H9 (cell line): ENCODE data around the gene MRPS34. TPM values are rescaled to one million over a fixed set of nuclear protein-coding genes. Genes with fewer than 3 reads are reported as not detected.
A peak's percentile ranks its signal among the peaks of the same experiment; 100 is the strongest.

Experiments used
- DNase-seq: peaks from one replicate; pipeline ENCODE4 v3.0.0-alpha.2; 2017
- H2AFZ ChIP-seq: one replicate; pipeline ENCODE4 v1.6.1; 2013; ENCODE audit warnings: mild to moderate bottlenecking, low read length, control low read depth, moderate library complexity
- H2AK5ac ChIP-seq: 2 replicates; pipeline ENCODE4 v1.6.1; 2013; ENCODE audit warnings: low read length, control low read depth, mixed read lengths; ENCODE audit not compliant: insufficient read length
- H2BK120ac ChIP-seq: one replicate; pipeline ENCODE4 v1.6.1; 2013; ENCODE audit warnings: low read depth, mild to moderate bottlenecking, low read length, control low read depth, inconsistent platforms; ENCODE audit not compliant: poor library complexity, severe bottlenecking
- H2BK12ac ChIP-seq: 2 replicates; pipeline ENCODE4 v1.6.1; 2013; ENCODE audit warnings: low read length, control low read depth, mixed read lengths, low read depth; ENCODE audit not compliant: insufficient read length
- H2BK15ac ChIP-seq: 2 replicates; pipeline ENCODE4 v1.6.1; 2013; ENCODE audit warnings: low read depth, low read length, control low read depth
- H2BK20ac ChIP-seq: one replicate; pipeline ENCODE4 v1.6.1; 2013; ENCODE audit warnings: low read depth, mild to moderate bottlenecking, low read length, control low read depth, inconsistent platforms; ENCODE audit not compliant: poor library complexity, severe bottlenecking
- H2BK5ac ChIP-seq: 2 replicates; pipeline ENCODE4 v1.6.1; 2013; ENCODE audit warnings: low read length, control low read depth, mixed read lengths; ENCODE audit not compliant: insufficient read length
- H3K14ac ChIP-seq: 2 replicates; pipeline ENCODE4 v1.6.1; 2013; ENCODE audit warnings: low read length, control low read depth; ENCODE audit not compliant: insufficient read depth
- H3K18ac ChIP-seq: 2 replicates; pipeline ENCODE4 v1.6.1; 2013; ENCODE audit warnings: low read depth, mild to moderate bottlenecking, mixed read lengths, low read length, control low read depth; ENCODE audit not compliant: insufficient read length
- H3K23ac ChIP-seq: 2 replicates; pipeline ENCODE4 v1.6.1; 2013; ENCODE audit warnings: low read length, control low read depth, mixed read lengths, low read depth; ENCODE audit not compliant: insufficient read length
- H3K23me2 ChIP-seq: 2 replicates; pipeline ENCODE4 v1.6.1; 2013; ENCODE audit warnings: low read depth, mild to moderate bottlenecking, mixed read lengths, low read length, control low read depth; ENCODE audit not compliant: insufficient read length, poor library complexity, severe bottlenecking
- H3K27ac ChIP-seq: 2 replicates; pipeline ENCODE4 v1.5.1; 2013; ENCODE audit warnings: low read length, control low read depth, mixed read lengths, low read depth; ENCODE audit not compliant: insufficient read length
- H3K27me3 ChIP-seq: 2 replicates; pipeline ENCODE4 v1.6.1; 2013; ENCODE audit warnings: low read length, control low read depth, inconsistent platforms; ENCODE audit not compliant: insufficient read depth
- H3K4ac ChIP-seq: 2 replicates; pipeline ENCODE4 v1.6.1; 2013; ENCODE audit warnings: low read depth, mild to moderate bottlenecking, control low read depth, inconsistent platforms, low read length, moderate library complexity
- H3K4me1 ChIP-seq: 2 replicates; pipeline ENCODE4 v1.6.1; 2013; ENCODE audit warnings: low read length, control low read depth, inconsistent platforms; ENCODE audit not compliant: insufficient read depth
- H3K4me2 ChIP-seq: 2 replicates; pipeline ENCODE4 v1.6.1; 2013; ENCODE audit warnings: low read length, control low read depth, mixed read lengths; ENCODE audit not compliant: insufficient read length, insufficient read depth
- H3K56ac ChIP-seq: 2 replicates; pipeline ENCODE4 v1.6.1; 2013; ENCODE audit warnings: low read depth, mild to moderate bottlenecking, mixed read lengths, low read length, control low read depth; ENCODE audit not compliant: insufficient read length
- H3K79me1 ChIP-seq: 2 replicates; pipeline ENCODE4 v1.6.1; 2013; ENCODE audit warnings: low read depth, mild to moderate bottlenecking, moderate library complexity, low read length, control low read depth, inconsistent platforms; ENCODE audit not compliant: insufficient read depth, poor library complexity, severe bottlenecking
- H3K79me2 ChIP-seq: 2 replicates; pipeline ENCODE4 v1.6.1; 2013; ENCODE audit warnings: low read length, control low read depth, inconsistent platforms; ENCODE audit not compliant: insufficient read depth
- H3K9ac ChIP-seq: 2 replicates; pipeline ENCODE4 v1.6.1; 2013; ENCODE audit warnings: low read length, control low read depth, mixed read lengths; ENCODE audit not compliant: insufficient read length; ENCODE audit errors: extremely low read depth
- H3K9me3 ChIP-seq: one replicate; pipeline ENCODE4 v1.6.1; 2013; ENCODE audit warnings: low read depth, low read length, inconsistent platforms; ENCODE audit not compliant: control insufficient read depth
- H3T11ph ChIP-seq: one replicate; pipeline ENCODE4 v1.6.1; 2013; ENCODE audit warnings: mild to moderate bottlenecking, low read length, control low read depth, inconsistent platforms
- H4K20me1 ChIP-seq: one replicate; pipeline ENCODE4 v1.6.1; 2013; ENCODE audit not compliant: control insufficient read depth, insufficient read length, insufficient read depth
- H4K5ac ChIP-seq: 2 replicates; pipeline ENCODE4 v1.6.1; 2013; ENCODE audit warnings: low read depth, mild to moderate bottlenecking, mixed read lengths, low read length, control low read depth; ENCODE audit not compliant: insufficient read length
- H4K8ac ChIP-seq: replicated peaks from 2 replicates; pipeline ENCODE4 v1.6.1; 2013; ENCODE audit warnings: low read length, control low read depth, mixed read lengths, low read depth; ENCODE audit not compliant: insufficient read length
- H4K91ac ChIP-seq: 2 replicates; pipeline ENCODE4 v1.6.1; 2013; ENCODE audit warnings: low read depth, mild to moderate bottlenecking, moderate library complexity, mixed read lengths, low read length, control low read depth; ENCODE audit not compliant: insufficient read length
- H3K27ac Mint-ChIP-seq, 3 experiments: 2 replicates in 2 of 3; 3 replicates in 1 of 3; pipeline ENCODE4 v1.8.0; 2020 to 2021; ENCODE audit warnings: mixed read lengths in 3 of 3, mild to moderate bottlenecking in 1 of 3, moderate library complexity in 1 of 3
- H3K27me3 Mint-ChIP-seq: 2 replicates; pipeline ENCODE4 v1.8.0; 2021; ENCODE audit warnings: low read depth, mild to moderate bottlenecking, moderate library complexity, mixed read lengths
- H3K36me3 Mint-ChIP-seq, 3 experiments: 2 replicates in 2 of 3; 3 replicates in 1 of 3; pipeline ENCODE4 v1.8.0; 2020 to 2021; ENCODE audit warnings: low read depth in 3 of 3, mixed read lengths in 3 of 3; ENCODE audit not compliant: insufficient read depth in 1 of 3
- H3K4me1 Mint-ChIP-seq, 2 experiments: 2 replicates each; pipeline ENCODE4 v1.8.0; 2020; ENCODE audit warnings: mixed read lengths in 2 of 2
- H3K4me3 Mint-ChIP-seq, 2 experiments: 2 replicates in 1 of 2; 3 replicates in 1 of 2; pipeline ENCODE4 v1.8.0; 2020 to 2021; ENCODE audit warnings: mild to moderate bottlenecking in 2 of 2, mixed read lengths in 2 of 2, moderate library complexity in 1 of 2
- H3K9me3 Mint-ChIP-seq, 2 experiments: 2 replicates in 1 of 2; 3 replicates in 1 of 2; pipeline ENCODE4 v1.8.0; 2020; ENCODE audit warnings: mild to moderate bottlenecking in 2 of 2, mixed read lengths in 2 of 2, moderate library complexity in 1 of 2
- WGBS: extraction: QIAGEN DNeasy Blood & Tissue Kit; methylation state at CpG from one replicate; pipeline ENCODE4 v1.1.7; 2013; ENCODE audit warnings: missing lambda C conversion rate, low lambda C conversion rate, mixed read lengths; ENCODE audit not compliant: insufficient read length; ENCODE audit errors: extremely low coverage; 5-methylcytosine and 5-hydroxymethylcytosine counted together
- total RNA-seq: library from RNA; stranded (reverse); gene quantifications from 2 replicates; pipeline ENCODE4 v1.2.1, GENCODE V29; 2021
- TF ChIP-seq, protein P1 (sequence below): fragments of 200-600 bp; sonication (generic); conservative IDR thresholded peaks from 3 replicates; pipeline ENCODE4 v1.8.0; 2021; ENCODE audit warnings: antibody characterized with exemption, mild to moderate bottlenecking

Gene MRPS34
- total RNA-seq, 1 experiment from 2014 or later: 205 TPM

DNA sequence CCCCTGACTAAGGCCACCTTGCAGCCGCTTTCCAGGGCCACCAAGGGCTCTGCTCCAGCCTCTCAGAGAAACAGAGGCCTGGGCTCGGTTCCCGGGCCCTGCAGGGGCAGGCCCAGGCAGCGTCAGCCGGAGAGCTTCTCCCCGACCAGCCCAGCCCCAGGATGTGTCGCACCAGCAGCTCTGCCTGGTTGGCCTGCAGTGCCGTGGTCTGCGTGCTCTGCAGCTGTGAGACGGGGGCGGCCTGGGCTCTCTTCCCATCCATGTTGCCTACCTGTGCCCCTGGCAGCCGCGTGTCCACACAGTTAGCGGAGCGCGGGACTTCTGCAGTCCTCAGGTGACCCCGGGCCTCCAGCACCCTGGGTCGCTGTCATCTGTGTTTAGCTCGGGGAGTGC is 15.8 kb upstream of the MRPS34 start:
- H3K79me2 ChIP-seq: peaks cover 8% of the 10 kb centered on the region; the same call in 1 of the 2 replicates
- no peak overlapping the region for H2AK5ac ChIP-seq
- no peak overlapping the region for H2BK120ac ChIP-seq
- H4K8ac ChIP-seq: no peak overlapping the region
- no peaks in the 10 kb centered on the region; the same call in 1 of the 2 replicates for H3K4me1 ChIP-seq
- peaks cover 5% of the 10 kb centered on the region for H3K79me1 ChIP-seq
- no peaks in the 10 kb centered on the region for H3K27me3 Mint-ChIP-seq
- H3K27ac ChIP-seq: no peak overlapping the region
- H3K23ac ChIP-seq: no peak overlapping the region
- no peak overlapping the region for H4K91ac ChIP-seq
- no peak for DNase-seq
- H3K23me2 ChIP-seq: no peaks in the 10 kb centered on the region
- H3K9ac ChIP-seq: no peak overlapping the region
- no peak overlapping the region for H3K56ac ChIP-seq
- TF ChIP-seq, protein P1, sequence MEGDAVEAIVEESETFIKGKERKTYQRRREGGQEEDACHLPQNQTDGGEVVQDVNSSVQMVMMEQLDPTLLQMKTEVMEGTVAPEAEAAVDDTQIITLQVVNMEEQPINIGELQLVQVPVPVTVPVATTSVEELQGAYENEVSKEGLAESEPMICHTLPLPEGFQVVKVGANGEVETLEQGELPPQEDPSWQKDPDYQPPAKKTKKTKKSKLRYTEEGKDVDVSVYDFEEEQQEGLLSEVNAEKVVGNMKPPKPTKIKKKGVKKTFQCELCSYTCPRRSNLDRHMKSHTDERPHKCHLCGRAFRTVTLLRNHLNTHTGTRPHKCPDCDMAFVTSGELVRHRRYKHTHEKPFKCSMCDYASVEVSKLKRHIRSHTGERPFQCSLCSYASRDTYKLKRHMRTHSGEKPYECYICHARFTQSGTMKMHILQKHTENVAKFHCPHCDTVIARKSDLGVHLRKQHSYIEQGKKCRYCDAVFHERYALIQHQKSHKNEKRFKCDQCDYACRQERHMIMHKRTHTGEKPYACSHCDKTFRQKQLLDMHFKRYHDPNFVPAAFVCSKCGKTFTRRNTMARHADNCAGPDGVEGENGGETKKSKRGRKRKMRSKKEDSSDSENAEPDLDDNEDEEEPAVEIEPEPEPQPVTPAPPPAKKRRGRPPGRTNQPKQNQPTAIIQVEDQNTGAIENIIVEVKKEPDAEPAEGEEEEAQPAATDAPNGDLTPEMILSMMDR: no peak
- peaks cover 5 to 17% (median 11%) of the 10 kb centered on the region in 3 experiments; a peak in 6 of 7 replicates for H3K36me3 Mint-ChIP-seq
- H3K9me3 ChIP-seq: no peaks in the 10 kb centered on the region
- no peak overlapping the region for H3K18ac ChIP-seq
- H3K4me1 Mint-ChIP-seq: peaks cover 0 to 2% of the 10 kb centered on the region in 2 experiments; a peak in 1 of 4 replicates
- no peak overlapping the region for H2BK5ac ChIP-seq
- H3K27me3 ChIP-seq: no peaks in the 10 kb centered on the region
- no peak overlapping the region for H3K14ac ChIP-seq
- peak overlapping the region in 1 of 3 experiments; percentile 62; a peak in 1 of 7 replicates for H3K27ac Mint-ChIP-seq
- no peak overlapping the region for H3K4ac ChIP-seq
- no CpG with 5 or more reads among the region's 19 CpGs for WGBS
- H2AFZ ChIP-seq: no peak overlapping the region
- no peak overlapping the region for H2BK20ac ChIP-seq
- H3K4me2 ChIP-seq: no peak overlapping the region
- H2BK15ac ChIP-seq: no peak overlapping the region
- H3K4me3 Mint-ChIP-seq: no peak overlapping the region; a peak in 1 of 5 replicates
- no peak overlapping the region for H3T11ph ChIP-seq
- no peaks in the 10 kb centered on the region for H3K9me3 Mint-ChIP-seq
- H2BK12ac ChIP-seq: no peak overlapping the region
- no peaks in the 10 kb centered on the region for H4K20me1 ChIP-seq
- H4K5ac ChIP-seq: no peak overlapping the region
